Hematopoietic multipotent progenitor cell (in vitro differentiated cells): Measurements from ENCODE around the gene YRDC. TPM values are rescaled to one million over a fixed set of nuclear protein-coding genes. Genes with fewer than 3 reads are reported as not detected.
"Not testable (repeated sequence)": the region's sequence is repeated elsewhere in the genome, so short reads cannot be mapped to it uniquely, and the experiment has no call there.

Experiments
- DNase-seq, 3 donors: peaks; one replicate each; pipeline ENCODE4 v3.0.0-alpha.2; 2011 to 2015; ENCODE audit warnings: low read depth in 2 of 3, low spot score in 2 of 3
- total RNA-seq: library from RNA; depleted of rRNA; stranded (reverse); fragments of >200 nt; gene quantifications from one replicate; pipeline ENCODE4 v1.2.3, GENCODE V29; 2012

The YRDC gene
- total RNA-seq, 1 donor: 26.9 TPM

- DNase-seq: no peak
These were observed 31.0 kb downstream of the YRDC start for GRCh38 chr1:37776946-37777516.

- DNase-seq: not testable (repeated sequence)
These were observed 36.6 kb downstream of the YRDC start for GRCh38 chr1:37771440-37771839.

DNA sequence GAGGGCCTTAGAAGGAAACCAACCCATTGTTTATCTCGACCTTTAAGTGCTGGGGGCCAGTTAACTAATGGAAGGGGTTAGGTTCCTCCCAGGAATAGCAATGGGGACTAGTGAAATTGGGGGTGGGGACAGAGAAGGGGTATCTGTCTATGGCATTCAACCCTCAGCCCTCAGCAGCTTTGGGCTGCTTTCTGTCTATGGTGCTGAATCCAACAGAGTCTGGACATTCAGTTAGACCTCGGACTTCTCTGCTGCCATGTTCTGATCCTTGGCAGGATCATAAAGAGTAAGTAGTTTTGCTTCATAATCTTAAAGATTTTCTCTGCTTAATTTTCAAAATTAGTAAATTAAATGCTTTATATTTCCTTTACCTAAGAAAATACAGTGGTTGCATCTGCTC, 40.5 kb downstream of the YRDC start:
- DNase-seq: no peak

DNA sequence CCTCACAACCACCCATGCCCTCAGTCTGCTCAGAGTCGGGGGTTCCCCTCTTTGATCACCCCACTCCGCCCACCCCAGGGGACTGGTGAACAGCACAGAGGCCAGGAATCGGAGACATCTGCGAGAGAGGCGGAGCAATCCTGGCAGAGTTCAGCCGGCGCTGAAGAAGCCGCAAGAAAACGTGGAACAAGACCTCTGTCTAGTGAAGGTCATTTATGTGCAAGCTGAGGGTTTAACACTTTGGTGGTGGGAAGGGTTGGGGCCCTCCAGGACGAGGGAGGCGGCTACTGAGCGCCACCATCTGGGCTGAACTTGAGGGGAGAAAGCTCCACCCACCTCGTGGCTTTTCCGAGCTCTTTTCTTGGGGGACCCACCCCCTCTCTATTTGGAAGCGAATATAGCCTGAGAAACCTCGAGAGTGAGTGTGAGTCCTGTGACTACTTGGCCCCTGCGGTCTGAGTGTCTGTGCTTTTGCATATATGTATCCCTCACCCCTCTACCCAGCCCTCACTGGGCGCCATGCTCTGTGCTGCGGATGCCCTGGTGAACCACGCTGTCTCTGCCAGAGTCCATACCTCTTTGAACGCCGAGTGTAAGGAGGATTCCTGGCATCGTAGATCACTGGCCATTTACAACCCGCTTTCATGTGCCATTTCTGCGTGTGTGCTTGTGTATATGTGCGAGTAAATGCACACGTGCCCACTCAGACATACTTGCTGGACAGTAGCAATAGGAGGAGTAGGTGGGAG, 41.9 kb downstream of the YRDC start:
- DNase-seq: no peak

GRCh38 chr1:37764888-37765441, 43.0 kb downstream of the YRDC start, which contains the start of gene EPHA10:
EPHA10 (minus strand) TSS chr1:37765120; CDS start chr1:37765066, 54 bp downstream.
- no peak for DNase-seq

DNA sequence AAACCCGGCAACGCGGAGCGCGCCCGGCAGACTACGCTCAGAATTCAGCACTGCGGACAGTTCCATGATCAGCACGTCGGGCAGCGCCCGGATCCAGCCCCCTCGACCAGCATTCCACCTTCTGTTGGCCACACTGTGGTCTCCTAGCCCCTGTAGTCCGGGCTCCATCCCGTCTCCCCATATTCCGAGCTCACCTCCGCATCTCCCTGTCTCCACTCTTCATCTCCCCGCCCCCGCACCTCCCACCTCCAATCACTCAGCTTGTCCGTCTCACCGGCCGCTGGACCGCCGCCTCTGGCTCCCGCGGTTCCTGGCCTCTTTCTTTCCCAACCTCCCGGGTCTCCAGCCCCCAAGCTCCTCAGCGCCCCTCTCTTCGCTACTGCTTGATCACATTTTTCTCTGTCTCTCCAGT, 43.6 kb downstream of the YRDC start:
- DNase-seq: peak in 2 of 3 donors; percentile 63 to 74

GRCh38 chr1:37763791-37764413, 44.1 kb downstream of the YRDC start:
- no peak for DNase-seq

GRCh38 chr1:37762516-37762915, 45.5 kb downstream of the YRDC start:
- no peak for DNase-seq

DNA sequence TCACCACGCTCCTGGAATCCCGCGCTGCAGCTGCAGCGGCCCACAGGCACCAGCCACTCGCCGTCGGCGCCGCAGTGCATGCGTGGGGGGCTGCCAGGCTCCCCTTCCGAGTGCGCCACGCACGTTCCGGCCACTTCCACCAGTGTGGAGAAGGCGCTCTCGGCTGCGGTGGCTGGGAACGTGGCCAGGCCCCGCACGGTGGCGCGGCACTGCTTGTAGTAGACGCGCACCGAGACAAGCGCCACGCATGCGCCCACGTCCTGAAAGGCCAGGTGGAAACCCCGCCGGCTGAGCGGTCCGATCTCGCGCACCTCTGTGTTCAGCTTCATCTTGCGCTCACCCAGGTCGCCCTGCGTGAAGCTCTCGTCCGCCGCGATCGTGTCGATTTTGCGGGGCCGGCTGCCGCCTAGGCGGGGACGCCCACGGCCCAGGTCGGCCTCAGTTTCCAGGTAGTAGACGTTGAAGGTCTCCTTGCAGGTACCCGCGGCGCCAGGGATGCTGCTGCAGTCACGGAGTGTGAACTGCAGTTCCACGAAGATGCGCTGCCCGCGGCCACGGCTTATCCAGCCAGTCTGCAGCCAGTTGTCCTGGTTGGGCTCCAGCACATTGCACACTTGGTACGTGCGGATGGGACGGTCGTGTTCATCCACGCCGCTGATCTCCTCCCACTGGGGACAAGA, 46.5 kb downstream of the YRDC start:
- no peak for DNase-seq

GRCh38 chr1:37759451-37759850, 48.6 kb downstream of the YRDC start:
- DNase-seq: no peak

DNA sequence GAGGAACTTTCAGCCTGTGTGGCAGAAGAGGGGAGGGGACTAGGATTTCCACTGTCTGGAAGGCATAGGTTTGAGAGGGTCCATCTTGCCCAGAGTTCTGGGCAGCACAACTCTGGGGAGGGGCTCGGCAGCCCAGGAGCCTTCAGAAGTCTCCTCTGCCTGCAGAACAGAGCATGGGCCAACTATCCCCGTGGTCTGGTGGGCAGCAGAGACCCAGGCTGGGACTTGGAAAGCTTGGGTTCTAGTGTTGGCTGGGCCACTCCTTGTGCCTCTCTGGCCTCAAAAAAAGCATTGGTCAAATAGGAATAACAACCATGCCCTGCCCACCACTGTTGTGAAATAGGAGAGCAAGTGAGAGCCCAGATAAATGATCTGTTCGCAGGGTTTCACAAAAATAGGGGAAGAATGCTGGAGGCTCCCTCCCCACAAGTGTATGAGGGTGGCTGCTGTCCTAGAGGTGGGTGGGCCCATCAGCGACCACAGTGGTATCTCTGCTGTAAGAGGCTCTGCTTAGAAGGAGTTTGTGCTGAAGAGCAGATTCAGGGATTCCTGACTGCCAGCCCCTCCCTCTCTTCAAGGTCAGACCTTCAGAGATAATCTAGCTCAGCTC, 52.0 kb downstream of the YRDC start:
- DNase-seq: no peak

- no peak for DNase-seq
These were observed 52.7 kb downstream of the YRDC start for GRCh38 chr1:37755290-37755689.

- no peak for DNase-seq
These were observed 54.3 kb downstream of the YRDC start for GRCh38 chr1:37753473-37754321.

Other genes with a start within 250 kb of the YRDC start
- gene GNL2, start 212.3 kb downstream of the YRDC start, total RNA-seq: 22.6 TPM
- gene RSPO1, start 173.3 kb downstream of the YRDC start, total RNA-seq: not detected
- gene CDCA8, start 115.7 kb downstream of the YRDC start, total RNA-seq: 1.6 TPM
- gene EPHA10, start 43.1 kb downstream of the YRDC start, total RNA-seq: under 0.01 TPM
- 1.3 TPM for gene MANEAL, start 14.4 kb downstream of the YRDC start, total RNA-seq
- gene C1orf122, start 418 bp downstream of the YRDC start, total RNA-seq: 6.5 TPM
- gene MTF1, start 51.4 kb upstream of the YRDC start, total RNA-seq: 3.0 TPM
- 50.4 TPM for gene INPP5B, start 138.8 kb upstream of the YRDC start, total RNA-seq
- gene SF3A3, start 181.8 kb upstream of the YRDC start, total RNA-seq: 26.9 TPM
- 63.0 TPM for gene FHL3, start 197.3 kb upstream of the YRDC start, total RNA-seq
- 11.3 TPM for gene UTP11, start 204.5 kb upstream of the YRDC start, total RNA-seq
- 0.27 TPM for gene POU3F1, start 238.6 kb upstream of the YRDC start, total RNA-seq